ENCODE measurements around the gene EIF1B.

EIF1B gene

GRCh38 chr3:40317061-40317855 lies 7.8 kb downstream of the EIF1B start:
- DNase-seq (ENCODE audit: low spot score) = no peak
- peak; percentile 86 for TF ChIP-seq CTCF (IDR thresholded peaks at IDR 0.05)
- Histone ChIP-seq H3K27ac (no peak overlapping the region), H3K4me3 (no peak overlapping the region)

GRCh38 chr3:40321818-40322217 lies 12.3 kb downstream of the EIF1B start:
- no peak overlapping the region for H3K27ac ChIP-seq
- DNase-seq (ENCODE audit: low spot score) = no peak
- no peak for TF ChIP-seq CTCF (IDR thresholded peaks at IDR 0.05)
- no peak overlapping the region for H3K4me3 ChIP-seq

GRCh38 chr3:40323946-40324345 lies 14.4 kb downstream of the EIF1B start:
- no peak overlapping the region for H3K4me3 ChIP-seq
- H3K27ac ChIP-seq = no peak overlapping the region
- no peak for DNase-seq (ENCODE audit: low spot score)
- no peak for TF ChIP-seq CTCF (IDR thresholded peaks at IDR 0.05)

- TF ChIP-seq CTCF (IDR thresholded peaks at IDR 0.05) = no peak
- DNase-seq (ENCODE audit: low spot score) = no peak
- Histone ChIP-seq H3K27ac (no peak overlapping the region), H3K4me3 (no peak overlapping the region)
These were observed 15.1 kb downstream of the EIF1B start for GRCh38 chr3:40324621-40325020.

- no peak overlapping the region for H3K27ac ChIP-seq
- no peak for DNase-seq (ENCODE audit: low spot score)
- H3K4me3 ChIP-seq = no peak overlapping the region
- no peak for TF ChIP-seq CTCF (IDR thresholded peaks at IDR 0.05)
These were observed 16.0 kb downstream of the EIF1B start for GRCh38 chr3:40325465-40325864.

GRCh38 chr3:40328374-40328773 lies 18.9 kb downstream of the EIF1B start:
- no peak overlapping the region for H3K27ac ChIP-seq
- H3K4me3 ChIP-seq = no peak overlapping the region
- DNase-seq (ENCODE audit: low spot score) = no peak
- no peak for TF ChIP-seq CTCF (IDR thresholded peaks at IDR 0.05)

GRCh38 chr3:40329071-40329470 lies 19.6 kb downstream of the EIF1B start:
- TF ChIP-seq CTCF (IDR thresholded peaks at IDR 0.05) = no peak
- no peak overlapping the region for H3K4me3 ChIP-seq
- no peak for DNase-seq (ENCODE audit: low spot score)
- H3K27ac ChIP-seq = no peak overlapping the region
